Stimulated activated CD8-positive, alpha-beta memory T cell treated with anti-CD3 and anti-CD28 coated beads, Interleukin-4, amount 100 ng/mL, for 24 hours (primary cell): Measurements from ENCODE around the gene DOHH.
"Not testable (repeated sequence)": the region's sequence is repeated elsewhere in the genome, so short reads cannot be mapped to it uniquely, and the experiment has no call there.

Experiments
- DNase-seq: peaks from one replicate; pipeline ENCODE4 v3.0.0-alpha.2; 2020; ENCODE audit warnings: low read depth

Gene DOHH

GRCh38 chr19:3459089-3459881, 41.2 kb downstream of the DOHH start:
- no peak for DNase-seq

DNA sequence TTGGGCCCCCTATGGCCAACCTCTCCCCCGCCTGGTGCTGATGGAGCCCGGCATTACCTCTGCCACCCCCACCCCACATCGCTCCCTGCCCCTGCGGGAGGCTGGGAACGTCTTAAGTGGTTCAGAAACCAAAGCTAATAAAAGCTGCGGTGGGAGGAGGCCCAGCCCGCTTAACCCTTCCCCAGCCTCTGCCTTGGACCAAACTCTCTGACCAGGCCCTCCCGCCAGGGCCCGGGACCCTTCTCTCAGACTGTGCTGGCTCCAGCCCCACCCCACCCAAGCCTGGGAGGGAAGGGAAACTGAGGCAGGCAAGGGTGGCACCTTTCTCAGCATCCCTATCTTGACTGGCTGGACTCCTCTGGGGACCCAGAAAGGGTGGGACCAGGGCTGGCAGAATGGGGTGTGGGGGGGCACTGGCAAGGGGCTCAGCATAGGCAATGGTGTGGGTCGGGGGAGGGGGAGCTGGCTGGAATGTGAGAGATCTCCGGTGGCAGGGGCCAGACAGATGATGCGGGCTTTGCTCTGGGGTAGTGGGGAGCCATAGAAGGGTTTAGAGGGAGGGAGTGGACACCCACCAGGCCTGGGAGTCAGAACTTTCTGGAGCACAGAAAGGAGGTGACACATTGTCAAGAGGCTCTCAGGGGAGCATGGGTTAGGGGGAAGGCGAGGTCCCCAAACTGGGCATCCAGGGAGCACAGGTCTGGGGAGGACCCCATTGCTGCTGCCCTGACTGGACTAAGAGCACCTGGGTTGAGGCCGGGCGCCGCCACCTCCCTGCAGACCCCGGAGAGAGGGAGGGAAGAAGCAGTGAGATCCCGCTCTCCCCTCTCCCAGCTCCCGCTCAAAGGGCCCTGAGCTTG, 42.0 kb downstream of the DOHH start:
- DNase-seq: no peak

DNA sequence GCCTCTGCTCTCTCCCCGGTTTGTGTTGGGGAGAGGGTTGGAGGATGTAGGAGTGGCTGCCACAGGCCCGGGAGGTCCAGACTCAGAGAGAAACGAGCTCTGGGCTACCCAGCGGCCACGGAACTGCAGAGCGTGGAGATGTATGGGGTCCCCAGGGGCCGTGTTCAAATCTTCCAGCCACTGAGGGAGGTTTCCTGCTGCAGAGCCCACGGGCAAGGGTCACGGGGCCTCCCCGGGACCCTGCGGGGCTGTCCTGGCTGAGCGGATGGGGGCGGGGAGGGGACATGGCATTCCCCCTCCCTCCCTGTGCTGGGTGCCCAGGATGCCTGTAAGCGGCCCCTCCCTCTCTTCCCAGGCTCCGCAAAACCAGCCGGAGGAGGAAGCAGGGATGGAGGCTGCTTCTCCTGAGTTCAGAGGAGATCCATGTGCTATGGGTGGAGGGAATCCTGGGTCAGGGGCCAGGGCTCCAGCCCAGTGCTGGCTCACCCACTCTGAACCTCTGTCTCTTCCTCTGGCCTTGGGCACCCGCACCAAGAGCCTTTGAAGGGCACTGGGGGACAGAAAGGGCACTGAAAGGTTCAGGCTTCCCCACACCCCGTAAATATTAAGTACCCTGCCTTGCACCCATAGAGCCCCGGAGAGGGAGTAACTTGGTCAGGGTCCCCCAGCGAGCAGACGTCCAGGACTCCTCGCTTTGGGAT, 42.8 kb downstream of the DOHH start:
- DNase-seq: no peak

GRCh38 chr19:3456925-3457527, 43.4 kb downstream of the DOHH start:
- no peak for DNase-seq

- no peak for DNase-seq
These were observed 44.4 kb downstream of the DOHH start for GRCh38 chr19:3455960-3456601.

- no peak for DNase-seq
These were observed 45.0 kb downstream of the DOHH start for GRCh38 chr19:3455393-3455955.

DNA sequence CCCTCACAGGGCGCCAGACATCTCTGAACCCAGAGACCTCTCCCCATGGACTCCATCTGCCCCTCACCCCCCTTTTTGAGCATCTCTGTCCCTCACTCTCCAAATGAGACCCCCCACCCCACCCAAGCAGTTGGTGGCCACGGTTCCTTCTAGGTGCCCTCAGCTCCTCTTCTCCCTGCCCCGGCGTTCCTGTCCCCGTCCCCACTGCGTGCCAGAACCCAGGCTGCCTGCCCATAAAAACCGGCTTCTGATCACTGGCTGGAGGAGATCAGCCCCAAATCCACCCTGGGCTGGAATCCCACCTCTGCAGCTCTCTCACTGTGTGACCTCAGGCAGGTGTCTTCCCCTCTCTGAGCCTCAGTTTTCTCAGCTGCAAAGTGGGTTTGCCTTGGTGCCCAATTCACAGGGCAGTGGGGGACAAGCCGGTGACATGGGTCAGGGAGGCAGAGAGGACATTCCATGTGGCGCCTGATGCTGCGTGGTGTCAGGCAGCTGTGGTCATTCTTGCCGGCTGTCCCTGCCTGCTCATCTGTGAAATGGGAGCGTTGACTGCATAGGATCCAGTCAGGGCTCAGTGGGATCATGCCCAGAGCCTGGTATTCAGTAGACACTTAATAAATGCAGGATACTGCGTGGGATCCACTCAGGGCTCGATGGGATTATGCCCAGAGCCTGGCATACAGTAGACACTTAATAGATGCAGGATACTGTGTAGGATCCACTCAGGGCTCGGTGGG, 45.6 kb downstream of the DOHH start:
- no peak for DNase-seq

DNA sequence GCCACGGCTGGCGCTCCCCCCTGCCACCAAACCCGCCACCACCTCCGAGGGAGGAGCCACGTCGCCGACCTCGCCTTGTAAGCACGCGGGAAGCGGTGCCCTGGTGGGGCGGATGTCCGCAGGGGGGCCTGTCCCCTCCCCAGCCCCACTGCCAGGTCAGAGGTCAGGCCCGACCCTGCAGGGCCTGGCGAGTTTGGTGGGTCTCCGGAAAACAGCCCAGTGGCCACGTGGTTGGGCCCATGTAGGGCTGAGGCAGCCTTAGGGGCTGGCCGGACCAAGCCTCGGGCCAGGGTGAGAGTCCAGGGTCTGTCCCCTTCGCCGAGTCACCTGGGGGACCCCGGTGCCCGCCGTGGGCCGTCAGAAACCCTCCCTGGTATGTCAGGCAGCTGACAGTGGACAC, 46.6 kb downstream of the DOHH start:
- DNase-seq: no peak

DNA sequence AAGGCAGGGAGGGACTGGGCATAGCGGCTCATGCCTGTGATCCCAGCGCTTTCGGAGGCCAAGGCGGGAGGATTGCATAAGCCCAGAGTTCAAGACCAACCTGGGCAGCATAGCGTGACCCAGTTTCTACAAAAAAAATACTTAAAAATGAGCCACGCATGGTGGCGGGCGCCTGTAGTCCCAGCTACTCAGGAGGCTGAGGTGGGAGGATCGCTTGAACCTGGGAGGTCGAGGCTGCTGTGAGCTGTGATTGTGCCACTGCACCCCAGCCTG, 47.6 kb downstream of the DOHH start:
- DNase-seq: not testable (repeated sequence)

GRCh38 chr19:3452171-3452941, 48.1 kb downstream of the DOHH start:
- DNase-seq: no peak

DNA sequence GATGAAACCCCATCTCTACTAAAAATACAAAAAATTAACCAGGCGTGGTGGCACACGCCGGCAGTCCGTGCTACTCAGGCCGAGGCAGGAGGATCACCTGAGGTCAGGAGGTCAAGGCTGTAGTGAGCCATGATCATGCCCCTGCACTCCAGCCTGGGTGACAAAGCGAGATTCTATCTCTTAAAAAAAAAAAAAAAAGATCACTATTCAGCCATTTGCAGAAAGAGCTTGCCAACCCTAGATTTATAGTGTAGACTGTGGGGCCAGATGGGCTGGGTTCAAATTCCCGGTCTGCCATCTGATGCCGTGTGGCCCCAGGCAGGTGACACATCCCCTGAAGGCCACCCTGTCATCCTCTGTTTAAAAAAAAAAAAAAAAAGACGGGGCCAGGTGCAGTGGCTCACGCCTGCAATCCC, 49.0 kb downstream of the DOHH start:
- no peak for DNase-seq

DNA sequence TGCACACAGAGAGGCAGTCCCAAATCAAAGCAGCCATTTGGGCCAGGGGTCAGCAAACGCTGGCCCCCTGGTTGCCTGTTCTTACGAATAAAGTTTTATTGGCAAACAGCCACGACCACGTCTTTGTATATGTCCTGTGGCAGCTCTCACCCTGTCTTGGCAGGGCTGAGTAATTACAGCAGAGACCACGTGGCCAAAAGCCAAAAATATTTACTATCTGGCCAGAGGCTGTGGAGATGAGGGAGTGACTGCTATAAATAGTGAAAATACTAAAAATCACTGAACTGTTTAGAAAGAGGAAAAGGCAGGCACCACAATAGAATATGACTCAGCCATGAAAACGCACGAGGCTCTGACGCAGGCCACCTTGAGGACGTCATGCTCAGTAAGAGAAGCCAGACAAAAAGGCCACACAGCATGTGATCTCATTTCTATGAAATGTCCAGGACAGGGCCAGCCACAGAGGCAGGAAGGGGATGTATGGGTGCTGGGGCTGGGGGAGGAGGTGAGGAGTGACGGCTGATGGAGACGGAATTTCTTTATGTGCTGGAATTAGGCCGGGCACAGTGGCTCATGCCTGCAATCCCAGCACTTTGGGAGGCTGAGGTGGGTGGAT, 49.6 kb downstream of the DOHH start:
- DNase-seq: no peak

DNA sequence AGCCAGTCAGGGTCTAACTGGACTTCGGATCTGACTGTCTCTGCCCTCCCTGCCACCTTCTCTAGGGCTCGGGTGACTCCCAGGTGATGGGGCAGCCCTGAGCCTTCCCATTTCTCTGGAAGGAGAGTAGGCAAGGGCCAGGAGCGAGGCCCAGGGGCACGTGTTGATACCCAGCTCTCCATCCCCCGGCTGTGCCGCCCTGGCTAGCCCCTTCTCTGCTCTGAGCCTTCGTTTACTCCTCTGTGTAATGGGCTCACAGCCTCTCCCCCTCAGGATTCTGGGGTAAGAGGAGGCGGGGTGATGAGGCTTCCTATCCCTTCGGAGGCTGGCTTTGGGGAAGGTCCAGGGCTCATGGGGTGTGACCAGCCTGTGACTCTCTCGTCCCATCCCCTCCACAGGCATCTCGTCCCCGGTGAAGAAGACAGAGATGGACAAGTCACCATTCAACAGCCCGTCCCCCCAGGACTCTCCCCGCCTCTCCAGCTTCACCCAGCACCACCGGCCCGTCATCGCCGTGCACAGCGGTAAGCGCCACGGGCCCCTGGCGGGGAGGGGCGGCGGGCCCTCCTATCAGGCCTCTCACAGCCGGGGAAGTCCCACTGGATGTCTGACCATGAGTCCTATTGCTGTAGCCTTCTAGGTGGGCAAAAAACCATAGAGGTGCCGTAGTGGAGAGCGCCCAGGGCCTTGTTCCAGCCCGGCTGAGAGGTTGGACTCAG, 51.7 kb downstream of the DOHH start:
- no peak for DNase-seq

DNA sequence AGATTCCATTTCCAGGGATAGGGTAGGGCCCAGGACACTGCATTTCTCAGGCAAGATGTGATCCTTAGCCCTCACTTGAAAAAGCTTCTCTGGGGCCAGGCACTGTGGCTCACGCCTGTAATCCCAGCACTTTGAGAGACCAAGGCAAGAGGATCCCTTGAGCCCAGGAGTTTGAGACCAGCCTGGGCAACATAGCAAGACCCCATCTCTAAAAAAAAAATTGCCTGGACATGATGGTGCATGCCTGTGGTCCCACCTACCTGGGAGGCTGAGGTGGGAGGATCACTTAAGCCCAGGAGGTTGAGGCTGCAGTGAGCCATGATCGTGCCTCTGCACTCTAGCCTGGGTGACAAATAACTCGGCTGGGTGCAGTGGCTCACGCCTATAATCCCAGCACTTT, 53.8 kb downstream of the DOHH start:
- DNase-seq: not testable (repeated sequence)

DNA sequence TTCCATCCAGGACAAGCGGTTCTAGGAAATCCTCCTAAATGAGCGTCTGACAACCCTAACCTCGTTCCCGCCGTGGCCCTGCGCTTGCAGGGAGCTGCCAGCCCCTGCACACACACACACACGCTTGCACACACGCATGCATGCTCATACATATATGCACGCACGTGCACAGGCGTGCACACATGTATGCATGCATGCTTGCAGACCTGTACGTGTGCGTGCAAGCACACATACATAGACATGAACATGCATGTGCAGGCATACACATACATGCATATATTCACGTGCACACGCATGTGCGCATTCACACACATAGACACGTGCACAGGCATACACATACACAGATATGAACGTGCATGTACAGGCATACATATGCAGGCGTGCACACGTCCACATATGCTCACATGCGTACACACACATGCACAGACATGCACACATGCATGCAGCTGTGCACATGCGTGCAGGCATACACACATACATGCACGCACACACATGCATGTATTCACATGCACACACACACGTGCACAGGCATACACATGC, 55.7 kb downstream of the DOHH start:
- DNase-seq: no peak

DNA sequence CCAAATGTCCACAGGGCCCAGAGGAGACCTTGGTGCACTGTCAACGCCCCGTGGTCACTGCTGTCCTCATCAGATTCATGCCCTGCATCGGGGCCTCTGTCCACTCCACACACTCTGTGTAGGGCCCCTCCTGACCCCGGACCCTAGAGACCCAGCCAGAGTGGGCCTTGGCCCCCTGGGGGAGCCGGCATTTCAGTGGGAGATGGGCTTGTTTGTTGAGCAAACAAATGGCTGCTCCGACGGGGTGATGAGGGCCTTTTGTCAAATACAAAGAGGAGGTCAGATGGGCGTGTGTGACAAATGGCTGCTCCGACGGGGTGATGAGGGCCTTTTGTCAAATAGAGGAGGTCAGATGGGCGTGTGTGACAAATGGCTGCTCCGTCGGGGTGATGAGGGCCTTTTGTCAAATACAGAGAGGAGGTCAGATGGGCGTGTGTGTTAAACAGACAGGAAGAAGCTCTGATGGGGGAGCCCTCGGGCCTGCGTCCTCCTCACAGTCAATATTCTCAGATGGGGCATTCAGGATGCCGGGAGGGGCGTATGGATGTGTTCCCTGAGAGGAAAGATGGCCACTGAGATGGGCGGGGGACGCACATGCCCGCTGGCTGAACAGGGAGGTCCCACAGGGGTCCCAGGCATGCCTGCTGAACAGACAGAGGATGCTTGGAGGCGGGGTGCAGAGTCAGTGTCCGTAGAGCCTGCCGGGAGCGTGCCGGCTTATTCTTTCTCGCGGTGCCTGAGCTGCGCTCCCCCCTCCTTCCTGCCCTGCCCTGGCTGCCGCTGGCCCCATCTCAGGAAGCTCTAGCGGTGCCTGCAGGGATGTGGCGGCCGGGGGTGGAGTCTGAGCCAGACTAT, 56.4 kb downstream of the DOHH start:
- no peak for DNase-seq

DNA sequence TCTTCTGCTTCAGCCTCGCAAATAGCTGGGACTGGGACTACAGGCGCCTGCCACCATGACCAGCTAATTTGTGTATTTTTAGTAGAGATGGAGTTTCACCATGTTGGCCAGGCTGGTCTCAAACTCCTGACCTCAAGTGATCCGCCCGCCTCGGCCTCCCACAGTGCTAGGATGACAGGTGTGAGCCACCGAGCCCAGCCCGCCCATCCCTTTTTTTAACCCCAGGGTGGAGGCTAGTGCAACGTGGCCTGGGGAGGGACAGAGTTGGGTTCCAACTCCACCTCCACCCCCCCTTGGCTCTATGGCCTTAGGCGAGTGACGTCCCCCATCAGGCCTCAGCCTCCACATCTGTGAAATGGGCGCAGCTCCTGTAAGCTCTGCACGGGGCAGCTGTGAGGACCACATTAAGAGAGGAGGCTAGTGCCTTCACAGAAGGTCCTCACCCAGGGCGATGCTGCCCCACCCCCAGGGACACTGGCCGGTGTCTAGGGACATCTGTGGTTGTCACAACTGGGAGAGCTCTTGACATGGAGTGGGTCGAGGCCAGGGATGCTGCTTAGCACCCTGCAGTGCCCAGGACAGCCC, 57.9 kb downstream of the DOHH start:
- no peak for DNase-seq

DNA sequence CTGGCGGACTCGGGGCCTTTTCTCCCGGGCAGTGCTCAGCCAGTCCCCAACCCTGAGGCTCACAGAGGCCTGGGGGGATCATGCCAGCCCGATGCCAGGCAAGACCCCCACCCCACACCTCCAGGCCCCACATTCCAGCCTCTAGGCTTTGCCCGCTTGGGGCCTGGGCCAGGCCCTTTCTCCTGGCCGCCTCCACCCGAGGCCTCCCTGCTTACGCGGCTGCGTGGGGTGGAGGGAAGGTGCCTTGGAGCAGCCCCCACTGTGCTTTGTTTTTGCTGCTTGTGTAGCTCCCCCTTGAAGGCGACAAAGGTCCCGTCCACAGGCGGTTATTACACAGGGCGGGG, 58.5 kb downstream of the DOHH start:
- no peak for DNase-seq
